Endothelial cell of umbilical vein (primary cell): ENCODE results near the gene FAM13B. TPM values are rescaled to one million over a fixed set of nuclear protein-coding genes. Genes with fewer than 3 reads are reported as not detected.

Source experiments
- BruUV-seq: library from RNA; stranded (reverse); fragments of 400-500 nt; replicated peaks from 2 replicates; lab custom pipeline; 2021; lab: Mats Ljungman, UMichigan
- CTCF ChIA-PET: fragments of 300-600, 350-600 bp; sonication (Branson Sonifier 250); formaldehyde crosslinking; loops from one replicate; lab custom pipeline; 2021; ENCODE audit warnings: antibody characterized with exemption, inconsistent platforms; lab: Charles Lee
- POLR2A ChIA-PET: fragments of 300-600, 350-600 bp; sonication (Branson Sonifier 250); formaldehyde crosslinking; loops from one replicate; lab custom pipeline; 2021; ENCODE audit warnings: antibody characterized with exemption, inconsistent platforms; lab: Charles Lee
- DNase-seq: peaks from one replicate; pipeline ENCODE4 v3.0.0-alpha.2; 2011; ENCODE audit warnings: low read depth, low spot score
- FAIRE-seq: peaks from 2 replicates; lab custom pipeline; 2011; peaks lifted over from hg19 to GRCh38; lab: Jason Lieb, UNC
- H2AFZ ChIP-seq: 2 replicates; pipeline ENCODE4 v1.6.0; 2012; ENCODE audit warnings: low read depth, low read length, control low read depth, inconsistent platforms
- H3K27ac ChIP-seq: 2 replicates; pipeline ENCODE4 v1.5.1; 2011; ENCODE audit warnings: low read depth, mild to moderate bottlenecking, control low read depth, low read length, moderate library complexity; ENCODE audit not compliant: insufficient read depth
- H3K27me3 ChIP-seq, 2 experiments: 2 replicates each; pipeline versions ENCODE4 v1.6.0 to v1.6.1; 2011; ENCODE audit warnings: low read length in 2 of 2, mixed read lengths in 1 of 2; ENCODE audit not compliant: control insufficient read depth in 2 of 2, insufficient read depth in 2 of 2
- H3K36me3 ChIP-seq, 2 experiments: 2 replicates in 1 of 2; 3 replicates in 1 of 2; pipeline ENCODE4 v1.5.1; 2011; ENCODE audit warnings: low read length in 2 of 2, mild to moderate bottlenecking in 1 of 2, moderate library complexity in 1 of 2; ENCODE audit not compliant: control insufficient read depth in 2 of 2, insufficient read depth in 2 of 2; ENCODE audit errors: extremely low read depth in 1 of 2
- H3K4me1 ChIP-seq: 3 replicates; pipeline ENCODE4 v1.5.1; 2011; ENCODE audit warnings: mild to moderate bottlenecking, low read length; ENCODE audit not compliant: control insufficient read depth, insufficient read depth; ENCODE audit errors: extremely low read depth
- H3K4me2 ChIP-seq: 2 replicates; pipeline ENCODE4 v1.6.1; 2011; ENCODE audit warnings: low read length, control low read depth, mixed read lengths; ENCODE audit not compliant: insufficient read depth
- H3K4me3 ChIP-seq, 3 experiments: fragments of 200-600 bp in 1 of 3; sonication (generic), shearing (Covaris generic) in 1 of 3; replicated peaks in 1 of 3; 2 replicates each; pipeline ENCODE4 v1.5.1; 2011 to 2016; ENCODE audit warnings: control low read depth in 3 of 3, low read length in 3 of 3, mild to moderate bottlenecking in 2 of 3, inconsistent platforms in 1 of 3, low read depth in 1 of 3, moderate library complexity in 1 of 3; ENCODE audit not compliant: insufficient read depth in 1 of 3
- H3K79me2 ChIP-seq: 2 replicates; pipeline ENCODE4 v1.6.0; 2012; ENCODE audit warnings: low read length, inconsistent platforms; ENCODE audit not compliant: control insufficient read depth, insufficient read depth
- H3K9ac ChIP-seq: replicated peaks from 2 replicates; pipeline ENCODE3; 2011; ENCODE audit warnings: low read length, control low read depth; ENCODE audit not compliant: insufficient read depth; ENCODE audit errors: extremely low read depth
- H3K9me1 ChIP-seq: replicated peaks from 3 replicates; pipeline ENCODE4 v1.6.0; 2011; ENCODE audit warnings: mild to moderate bottlenecking, low read length; ENCODE audit not compliant: control insufficient read depth, insufficient read depth; ENCODE audit errors: extremely low read depth
- H3K9me3 ChIP-seq: replicated peaks from 2 replicates; pipeline ENCODE4 v1.5.1; 2012; ENCODE audit warnings: low read length, inconsistent platforms; ENCODE audit not compliant: control insufficient read depth, insufficient read depth
- H4K20me1 ChIP-seq: replicated peaks from 2 replicates; pipeline ENCODE3; 2011; ENCODE audit warnings: mild to moderate bottlenecking, low read length; ENCODE audit not compliant: control insufficient read depth, insufficient read depth; ENCODE audit errors: extremely low read depth
- EZH2 ChIP-seq: IDR thresholded peaks from 2 replicates; pipeline ENCODE4 v1.6.1; 2012; ENCODE audit warnings: borderline replicate concordance, low read depth, mild to moderate bottlenecking, moderate library complexity, low read length, inconsistent platforms; ENCODE audit not compliant: severe bottlenecking
- FOS ChIP-seq: IDR thresholded peaks from 2 replicates; pipeline ENCODE4 v1.6.1; 2011; ENCODE audit warnings: mild to moderate bottlenecking, low read length, moderate library complexity, borderline replicate concordance; ENCODE audit not compliant: insufficient read depth
- GATA2 ChIP-seq: IDR thresholded peaks from 2 replicates; pipeline ENCODE4 v1.7.0; 2011; ENCODE audit warnings: low read depth, mild to moderate bottlenecking, moderate library complexity, mixed read lengths, low read length; ENCODE audit not compliant: insufficient read length, insufficient read depth
- JUN ChIP-seq: IDR thresholded peaks from 2 replicates; pipeline ENCODE4 v1.6.1; 2011; ENCODE audit warnings: borderline replicate concordance, low read depth; ENCODE audit not compliant: insufficient read length, insufficient read depth
- MYC ChIP-seq: IDR thresholded peaks from one replicate; pipeline ENCODE4 v1.6.1; 2011; ENCODE audit warnings: mild to moderate bottlenecking, low read depth, low read length
- POLR2A ChIP-seq: IDR thresholded peaks from 2 replicates; pipeline ENCODE4 v1.6.1; 2012; ENCODE audit warnings: low read depth, mild to moderate bottlenecking, control low read depth, low read length
- POLR2AphosphoS5 ChIP-seq: IDR thresholded peaks from 2 replicates; pipeline ENCODE4 v1.6.1; 2012; ENCODE audit warnings: low read depth, mild to moderate bottlenecking, control low read depth, low read length, moderate library complexity; ENCODE audit not compliant: insufficient read depth
- dilution Hi-C: fragments of 300-500 bp; cut with MboI; formaldehyde crosslinking; loops from one replicate; pipeline ENCODE4 v1.15.0; 2019; ENCODE audit warnings: low sequenced_read_pairs; ENCODE audit not compliant: extremely low pct_ligation_motif_present
- intact Hi-C: fragments of 100-400 bp; cut with micrococcal nuclease; formaldehyde crosslinking; loops from one replicate; pipeline ENCODE4 v1.10.0; 2022
- polyA plus RNA-seq, 4 experiments: library from polyadenylated mRNA; depleted of rRNA in 3 of 4; stranded (reverse) in 3 of 4; unstranded in 1 of 4; fragments of >200 nt; gene quantifications; 2 replicates each; pipeline versions ENCODE4 v1.2.1 to v1.2.3, GENCODE V29; 2011 to 2012; ENCODE audit warnings: missing spikeins in 1 of 4
- total RNA-seq: library from RNA; stranded (reverse); gene quantifications from 2 replicates; pipeline ENCODE4 v1.2.3, GENCODE V29; 2021
- TF ChIP-seq, protein P1 (sequence below): IDR thresholded peaks from 2 replicates; pipeline ENCODE4 v1.6.1; 2011; ENCODE audit not compliant: insufficient read depth, insufficient read length
- TF ChIP-seq, protein P2 (sequence below), 2 donors: IDR thresholded peaks; 1 replicate in 1 of 2; 2 replicates in 1 of 2; pipeline ENCODE4 v1.5.1; 2011; ENCODE audit warnings: low read length in 2 of 2, mild to moderate bottlenecking in 2 of 2, moderate library complexity in 2 of 2, control low read depth in 1 of 2, inconsistent platforms in 1 of 2, low read depth in 1 of 2; ENCODE audit not compliant: insufficient read depth in 1 of 2; ENCODE audit errors: extremely low read depth in 1 of 2

The FAM13B gene
- total and polyA plus RNA-seq, 2 donors (not counting 3 experiments of a cell fraction or from before 2014, with no cell fraction given) = 8.7 to 25.4 TPM

DNA sequence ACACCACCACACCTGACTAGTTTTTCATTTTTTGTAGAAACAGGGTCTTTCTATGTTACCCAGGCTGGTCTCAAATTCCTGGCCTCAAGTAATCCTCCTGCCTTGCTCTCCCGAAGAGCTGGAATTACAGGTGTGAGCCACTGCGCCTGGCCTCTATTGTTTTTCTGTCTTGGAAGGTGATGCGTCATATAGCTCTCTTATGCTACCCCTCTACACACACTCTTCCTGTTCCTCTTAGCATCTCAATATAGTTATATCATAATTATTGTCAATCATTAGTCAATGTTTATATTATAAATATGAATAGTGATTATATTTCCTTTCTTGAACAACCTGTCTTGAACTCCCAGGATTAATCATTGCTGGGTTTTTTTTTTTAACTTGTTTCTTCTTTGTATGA, 136.3 kb downstream of the FAM13B start:
- dilution Hi-C loops = no loop called here
- no TSS peak for BruUV-seq
- Histone ChIP-seq H3K27ac (peak overlapping the region; percentile 21), H4K20me1 (no peaks in the 10 kb centered on the region), H3K4me3 (no peak overlapping the region), H3K36me3 (no peaks in the 10 kb centered on the region), H3K9me1 (no peaks in the 10 kb centered on the region), H2AFZ (no peak overlapping the region), H3K4me1 (peaks cover 37% of the 10 kb centered on the region), H3K79me2 (no peaks in the 10 kb centered on the region), H3K9ac (no peak overlapping the region), H3K9me3 (no peaks in the 10 kb centered on the region), H3K4me2 (no peak overlapping the region), H3K27me3 (no peaks in the 10 kb centered on the region)
- CTCF ChIA-PET = interaction anchor here (0.7 to 3.6 kb wide), 7 partner anchors 13 to 173 kb away, joined by 3 to 14 read pairs (median 3); no protein-coding TSS in a partner anchor
- intact Hi-C loops = no loop called here
- POLR2A ChIA-PET = no interaction called here
- FAIRE-seq (peak; percentile 81), DNase-seq (peak; percentile 73)
- TF ChIP-seq, protein P1, sequence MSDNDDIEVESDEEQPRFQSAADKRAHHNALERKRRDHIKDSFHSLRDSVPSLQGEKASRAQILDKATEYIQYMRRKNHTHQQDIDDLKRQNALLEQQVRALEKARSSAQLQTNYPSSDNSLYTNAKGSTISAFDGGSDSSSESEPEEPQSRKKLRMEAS = no peak
- TF ChIP-seq POLR2AphosphoS5 (peak; percentile 25), EZH2 (no peak), JUN (peak; percentile 27), FOS (peak; percentile 84), MYC (no peak), POLR2A (no peak), GATA2 (peak; percentile 64)
- TF ChIP-seq, protein P2, sequence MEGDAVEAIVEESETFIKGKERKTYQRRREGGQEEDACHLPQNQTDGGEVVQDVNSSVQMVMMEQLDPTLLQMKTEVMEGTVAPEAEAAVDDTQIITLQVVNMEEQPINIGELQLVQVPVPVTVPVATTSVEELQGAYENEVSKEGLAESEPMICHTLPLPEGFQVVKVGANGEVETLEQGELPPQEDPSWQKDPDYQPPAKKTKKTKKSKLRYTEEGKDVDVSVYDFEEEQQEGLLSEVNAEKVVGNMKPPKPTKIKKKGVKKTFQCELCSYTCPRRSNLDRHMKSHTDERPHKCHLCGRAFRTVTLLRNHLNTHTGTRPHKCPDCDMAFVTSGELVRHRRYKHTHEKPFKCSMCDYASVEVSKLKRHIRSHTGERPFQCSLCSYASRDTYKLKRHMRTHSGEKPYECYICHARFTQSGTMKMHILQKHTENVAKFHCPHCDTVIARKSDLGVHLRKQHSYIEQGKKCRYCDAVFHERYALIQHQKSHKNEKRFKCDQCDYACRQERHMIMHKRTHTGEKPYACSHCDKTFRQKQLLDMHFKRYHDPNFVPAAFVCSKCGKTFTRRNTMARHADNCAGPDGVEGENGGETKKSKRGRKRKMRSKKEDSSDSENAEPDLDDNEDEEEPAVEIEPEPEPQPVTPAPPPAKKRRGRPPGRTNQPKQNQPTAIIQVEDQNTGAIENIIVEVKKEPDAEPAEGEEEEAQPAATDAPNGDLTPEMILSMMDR (IDR thresholded peaks at IDR 0.05; ENCODE audit: extremely low read depth in 1 of 2, insufficient read depth in 1 of 2, low read depth in 1 of 2, low read length in 2 of 2) = no peak
